HG02798 (cell line): Measurements from ENCODE around the gene CSK.

ENCODE experiments used
- ATAC-seq: cut with Tn5 transposase; IDR thresholded peaks from one replicate; pipeline ENCODE4 v1.9.1; 2021; ENCODE audit warnings: mild to moderate bottlenecking; ENCODE audit not compliant: unreplicated experiment, poor library complexity

CSK gene

DNA sequence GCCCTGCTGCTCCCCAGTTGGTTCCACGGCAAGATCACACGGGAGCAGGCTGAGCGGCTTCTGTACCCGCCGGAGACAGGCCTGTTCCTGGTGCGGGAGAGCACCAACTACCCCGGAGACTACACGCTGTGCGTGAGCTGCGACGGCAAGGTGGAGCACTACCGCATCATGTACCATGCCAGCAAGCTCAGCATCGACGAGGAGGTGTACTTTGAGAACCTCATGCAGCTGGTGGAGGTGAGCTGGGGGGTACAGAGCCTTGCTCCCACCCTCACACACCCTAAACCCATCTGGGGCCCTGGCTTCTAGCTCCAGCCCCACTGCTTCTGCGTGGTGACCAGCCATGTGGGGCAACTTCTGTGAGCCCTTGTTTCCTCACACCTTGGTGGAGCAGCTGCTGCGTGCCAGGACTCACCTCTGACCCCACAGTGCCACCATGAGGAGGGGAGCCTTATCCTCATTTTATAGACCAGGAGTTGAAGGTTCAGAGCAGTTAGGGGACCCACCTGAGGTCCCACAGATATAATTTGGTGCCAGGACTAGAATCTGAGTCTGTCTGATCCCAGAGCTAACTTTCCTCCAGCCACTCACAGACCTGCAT, 17.5 kb downstream of the CSK start:
- no peak for ATAC-seq

DNA sequence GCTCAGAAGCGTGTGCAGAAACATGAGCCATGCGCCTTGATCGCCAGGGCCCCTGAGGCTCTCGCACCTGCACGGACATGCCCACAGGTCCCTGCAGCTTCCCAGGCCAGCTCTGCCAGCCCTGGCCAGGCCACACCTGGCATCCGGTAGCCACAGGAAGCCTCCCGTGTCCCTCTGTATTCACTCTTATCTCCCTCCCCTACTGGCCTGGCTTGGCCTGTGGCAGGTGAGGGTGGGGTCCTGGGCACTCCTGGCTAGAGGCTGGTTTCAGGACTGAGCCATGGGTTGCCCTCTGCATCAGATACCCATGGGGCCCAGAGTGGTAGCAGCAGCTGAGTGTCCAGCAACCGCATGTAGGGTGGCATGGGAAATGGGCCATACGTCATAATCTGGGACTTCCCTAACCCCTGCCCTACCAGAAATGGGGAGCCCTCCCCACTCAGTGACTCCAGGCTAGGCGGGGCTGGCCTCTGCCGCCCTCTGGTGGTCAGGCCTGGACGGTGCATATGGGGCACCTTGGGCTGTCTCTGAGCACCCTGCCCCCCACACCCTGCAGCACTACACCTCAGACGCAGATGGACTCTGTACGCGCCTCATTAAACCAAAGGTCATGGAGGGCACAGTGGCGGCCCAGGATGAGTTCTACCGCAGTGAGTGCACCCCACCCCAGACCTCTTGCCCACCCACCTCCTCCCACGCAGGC, 18.1 kb downstream of the CSK start:
- ATAC-seq: peak; percentile 85

- no peak for ATAC-seq
These were observed 18.7 kb downstream of the CSK start for GRCh38 chr15:74800559-74801094.

GRCh38 chr15:74801311-74801997, 19.6 kb downstream of the CSK start:
- ATAC-seq: no peak

DNA sequence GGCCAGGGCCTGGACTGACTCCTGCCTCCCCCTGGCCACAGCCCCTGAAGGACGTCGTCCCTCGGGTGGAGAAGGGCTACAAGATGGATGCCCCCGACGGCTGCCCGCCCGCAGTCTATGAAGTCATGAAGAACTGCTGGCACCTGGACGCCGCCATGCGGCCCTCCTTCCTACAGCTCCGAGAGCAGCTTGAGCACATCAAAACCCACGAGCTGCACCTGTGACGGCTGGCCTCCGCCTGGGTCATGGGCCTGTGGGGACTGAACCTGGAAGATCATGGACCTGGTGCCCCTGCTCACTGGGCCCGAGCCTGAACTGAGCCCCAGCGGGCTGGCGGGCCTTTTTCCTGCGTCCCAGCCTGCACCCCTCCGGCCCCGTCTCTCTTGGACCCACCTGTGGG, 20.4 kb downstream of the CSK start:
- ATAC-seq: no peak

DNA sequence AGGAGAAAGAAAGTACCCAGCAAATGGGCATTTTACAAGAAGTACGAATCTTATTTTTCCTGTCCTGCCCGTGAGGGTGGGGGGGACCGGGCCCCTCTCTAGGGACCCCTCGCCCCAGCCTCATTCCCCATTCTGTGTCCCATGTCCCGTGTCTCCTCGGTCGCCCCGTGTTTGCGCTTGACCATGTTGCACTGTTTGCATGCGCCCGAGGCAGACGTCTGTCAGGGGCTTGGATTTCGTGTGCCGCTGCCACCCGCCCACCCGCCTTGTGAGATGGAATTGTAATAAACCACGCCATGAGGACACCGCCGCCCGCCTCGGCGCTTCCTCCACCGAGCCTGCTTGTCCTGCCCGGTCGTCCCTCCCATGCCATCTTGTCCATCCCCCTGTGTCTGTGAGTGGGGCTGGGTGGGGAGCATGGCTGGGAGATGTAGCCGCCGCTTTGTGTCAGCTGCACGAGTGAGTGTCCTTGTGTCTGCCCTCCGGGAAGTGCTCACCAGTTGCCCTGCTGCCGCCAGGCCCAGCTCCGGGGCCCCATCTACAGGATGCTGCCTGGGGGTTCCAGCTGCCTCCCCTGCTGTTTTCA, 21.1 kb downstream of the CSK start:
- no peak for ATAC-seq

DNA sequence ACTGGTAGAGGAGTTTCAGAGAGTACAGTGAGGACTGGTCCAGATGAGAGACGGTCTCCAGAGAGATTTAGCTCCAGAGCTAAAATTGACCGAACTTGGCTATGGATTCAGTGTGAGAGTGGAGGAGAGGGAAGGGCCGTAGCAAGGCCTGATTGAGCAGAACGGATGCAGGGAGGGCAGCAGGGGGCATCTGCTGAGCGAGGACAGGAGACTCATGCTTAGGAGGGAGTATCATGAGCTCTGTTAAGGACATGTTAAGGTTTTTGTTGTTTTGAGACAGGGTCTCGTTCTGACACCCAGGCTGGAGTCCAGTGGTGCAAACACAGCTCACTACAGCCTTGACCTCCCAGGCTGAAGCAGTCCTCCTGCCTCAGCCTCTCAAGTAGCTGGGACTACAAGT, 23.1 kb downstream of the CSK start:
- no peak for ATAC-seq

- no peak for ATAC-seq
These were observed 25.4 kb downstream of the CSK start for GRCh38 chr15:74807282-74807681.

DNA sequence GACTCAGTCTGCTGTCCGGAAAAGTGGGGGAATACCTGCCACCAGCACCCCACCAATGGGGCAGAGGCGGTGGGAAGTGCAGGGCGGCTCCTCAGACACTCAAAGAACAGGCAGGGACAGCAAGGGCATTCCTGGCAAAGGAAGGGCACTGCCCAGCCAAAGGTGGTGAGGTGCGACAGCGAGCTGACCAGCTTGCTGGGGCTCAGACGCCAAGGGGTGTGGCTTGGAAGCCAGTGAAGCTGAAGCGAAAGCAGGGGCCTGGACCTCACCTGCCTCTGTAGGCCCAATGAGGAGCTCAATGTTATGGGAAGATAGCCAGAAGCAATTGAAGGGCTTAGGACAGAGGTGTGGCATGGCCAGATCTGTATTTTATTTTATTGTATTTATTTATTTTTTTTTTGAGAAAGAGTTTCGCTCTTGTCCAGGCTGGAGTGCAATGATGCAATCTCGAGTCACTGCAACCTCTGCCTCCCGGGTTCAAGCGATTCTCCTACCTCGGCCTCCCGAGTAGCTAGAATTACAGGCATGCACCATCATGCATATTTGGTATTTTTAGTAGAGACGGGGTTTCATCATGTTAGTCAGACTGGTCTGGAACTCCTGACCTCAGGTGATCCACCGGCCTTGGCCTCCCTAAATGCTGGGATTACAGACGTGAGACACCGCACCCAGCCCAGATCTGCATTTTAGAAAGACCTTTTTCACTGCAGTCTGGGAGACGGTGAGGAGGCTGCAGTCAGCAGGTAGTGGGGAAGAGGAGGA, 26.4 kb downstream of the CSK start:
- ATAC-seq: no peak

GRCh38 chr15:74808840-74809229, 27.0 kb downstream of the CSK start:
- ATAC-seq: no peak

DNA sequence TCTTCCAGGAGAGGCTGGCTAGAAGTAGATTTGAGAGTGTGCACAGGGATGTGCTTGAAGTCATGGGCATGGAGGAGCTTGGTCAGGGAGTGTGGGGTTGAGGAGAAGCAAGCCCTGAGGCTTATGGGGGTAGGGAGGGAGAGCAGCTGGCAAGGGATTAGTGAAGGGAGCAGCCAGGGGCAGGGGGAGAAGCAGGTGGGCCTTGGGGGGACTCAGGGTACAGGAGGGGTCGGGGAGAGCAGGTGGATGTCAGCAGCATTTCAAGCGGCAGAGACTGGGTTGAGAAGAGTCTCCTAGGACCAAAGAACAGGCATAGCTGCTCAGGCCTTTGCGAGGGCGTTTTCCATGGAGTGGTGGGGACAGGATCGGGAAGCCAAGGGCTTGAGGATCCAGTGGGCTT, 27.4 kb downstream of the CSK start:
- no peak for ATAC-seq

DNA sequence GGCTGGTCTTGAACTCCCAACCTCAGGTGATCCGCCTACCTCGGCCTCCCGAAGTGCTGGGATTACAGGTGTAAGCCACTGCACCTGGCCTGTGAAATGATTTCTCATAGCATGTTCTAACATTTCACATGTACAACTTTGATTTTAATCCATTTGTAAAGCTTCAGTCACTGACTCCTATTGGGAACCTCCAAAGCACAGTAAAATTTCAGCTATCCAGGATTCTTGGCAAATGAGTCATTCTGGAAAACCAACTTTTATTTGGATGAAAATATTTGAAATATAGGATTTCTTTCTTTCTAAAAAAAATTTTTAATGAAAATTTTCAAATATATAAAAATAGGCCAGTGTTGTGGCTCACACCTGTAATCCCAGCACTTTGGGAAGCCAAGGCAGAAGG, 28.1 kb downstream of the CSK start:
- no peak for ATAC-seq

GRCh38 chr15:74812533-74812932, 30.7 kb downstream of the CSK start, which contains the start of gene LMAN1L:
LMAN1L (plus strand) TSS chr15:74812835; CDS start chr15:74812855, 20 bp downstream.
- ATAC-seq: no peak

GRCh38 chr15:74815121-74815934, 33.4 kb downstream of the CSK start:
- ATAC-seq: no peak

DNA sequence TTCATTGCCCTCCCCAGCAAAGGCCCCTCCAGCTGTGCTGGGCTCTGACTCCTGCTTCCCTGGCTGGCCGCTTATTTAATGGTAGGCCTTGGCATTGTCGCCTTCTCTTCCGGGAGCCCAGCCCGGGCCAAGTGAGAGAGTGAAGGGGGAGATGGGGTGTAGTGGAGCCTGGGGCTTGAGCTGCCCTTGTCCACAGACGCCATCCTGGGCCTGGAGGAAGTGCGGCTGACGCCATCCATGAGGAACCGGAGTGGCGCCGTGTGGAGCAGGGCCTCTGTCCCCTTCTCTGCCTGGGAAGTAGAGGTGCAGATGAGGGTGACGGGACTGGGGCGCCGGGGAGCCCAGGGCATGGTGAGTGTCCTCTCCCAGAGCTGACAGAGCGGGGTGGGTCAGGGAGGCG, 34.1 kb downstream of the CSK start:
- no peak for ATAC-seq

DNA sequence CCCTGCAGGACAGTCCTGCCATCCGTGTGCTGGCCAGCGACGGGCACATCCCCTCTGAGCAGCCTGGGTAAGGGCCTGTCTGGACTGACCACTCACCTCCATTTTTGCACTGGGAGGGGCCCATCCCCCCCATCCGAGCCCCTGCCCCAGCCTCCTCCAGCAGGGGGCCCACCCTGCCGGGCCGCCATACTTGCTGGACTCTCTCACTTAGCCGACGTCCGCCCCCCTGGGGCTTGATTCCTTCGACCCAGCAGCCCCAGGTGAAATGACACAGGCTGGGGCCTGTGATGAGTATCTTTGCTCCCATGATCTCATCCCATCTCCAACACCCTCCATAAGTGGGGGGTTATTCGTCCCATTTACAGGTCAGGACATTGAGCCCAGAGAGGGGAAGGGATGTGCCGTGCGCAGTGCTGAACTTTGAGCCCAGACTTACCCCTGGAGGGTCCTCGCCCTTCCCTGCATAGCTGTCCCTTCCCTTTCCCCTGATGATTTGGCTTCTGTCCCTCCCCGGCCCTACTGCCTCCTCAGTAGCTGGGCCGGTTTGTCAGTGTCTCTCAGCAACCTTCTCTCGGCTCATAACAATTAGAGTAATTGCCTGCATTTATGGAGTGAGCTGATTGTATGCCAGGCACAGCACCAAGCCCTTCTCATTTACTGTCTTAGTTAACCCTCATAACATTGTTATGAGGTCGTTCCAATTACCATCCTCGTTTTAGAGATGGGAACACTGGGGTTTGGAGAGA, 34.9 kb downstream of the CSK start:
- no peak for ATAC-seq

DNA sequence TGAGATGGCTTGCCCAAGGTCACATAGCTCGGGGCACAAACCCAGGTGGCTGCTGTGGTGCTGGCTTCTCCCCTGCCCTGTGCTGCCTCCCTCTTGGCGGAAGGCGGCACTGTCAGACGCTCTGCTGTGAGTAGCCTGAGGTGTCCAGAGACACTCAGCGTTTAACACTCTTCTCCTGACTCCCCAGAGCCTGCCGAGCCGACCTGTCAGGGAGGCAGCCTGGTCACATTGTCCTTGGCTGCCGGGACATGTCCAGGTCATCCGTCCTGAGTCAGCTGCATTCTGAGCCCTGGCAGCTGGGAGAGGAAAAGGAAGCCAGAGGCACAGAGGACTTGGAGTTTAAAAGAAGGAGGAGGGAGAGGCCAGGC, 35.5 kb downstream of the CSK start:
- ATAC-seq: no peak

- no peak for ATAC-seq
These were observed 38.2 kb downstream of the CSK start for GRCh38 chr15:74820056-74820455.
